ENCODE measurements around the gene MATN1. TPM values are rescaled to one million over a fixed set of nuclear protein-coding genes. Genes with fewer than 3 reads are reported as not detected.

The MATN1 gene
- total and polyA plus RNA-seq, 2 experiments from 2014 or later = 0.47 to 3.7 TPM

DNA sequence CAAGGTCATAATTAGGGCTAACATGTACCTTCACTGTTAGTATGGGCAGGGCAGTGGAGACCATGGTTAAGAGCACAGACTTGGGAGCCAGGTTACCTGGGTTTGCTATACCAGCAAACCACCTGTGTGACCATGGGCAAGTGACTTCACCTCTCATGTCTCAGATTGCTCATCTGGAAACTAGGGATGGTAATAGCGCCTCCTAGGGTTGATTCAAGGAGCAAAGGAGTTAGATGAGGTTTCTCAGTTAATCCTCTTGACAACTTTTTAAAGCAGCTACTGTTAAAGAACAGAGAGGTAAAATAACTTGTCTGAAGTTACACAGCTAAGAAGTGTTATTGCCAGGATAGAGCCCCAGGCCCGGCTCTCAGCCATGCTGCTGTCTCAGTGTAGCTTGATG is 790 bp upstream of the MATN1 start:
- Histone ChIP-seq H2AFZ (no peak overlapping the region), H3K79me2 (peaks cover 3% of the 10 kb centered on the region), H4K20me1 (ENCODE audit: insufficient read depth, poor library complexity, severe bottlenecking) (no peaks in the 10 kb centered on the region), H3K9me2 (replicated peaks; ENCODE audit: insufficient read depth) (no peaks in the 10 kb centered on the region), H3K27ac (no peak overlapping the region), H3K4me1 (ENCODE audit: insufficient read depth) (peaks cover 25% of the 10 kb centered on the region), H3K9me3 (ENCODE audit: low read depth) (no peaks in the 10 kb centered on the region), H3K27me3 (no peaks in the 10 kb centered on the region), H3K36me3 (replicated peaks; ENCODE audit: insufficient read depth, low read depth) (no peaks in the 10 kb centered on the region), H3K4me3 (no peak overlapping the region), H3K4me2 (no peak overlapping the region)
- DNase-seq (ENCODE audit: low spot score) = no peak
- 88% methylated on average over 2 of the region's 2 CpGs for WGBS (ENCODE audit: low lambda C conversion rate, missing lambda C conversion rate)
- TF ChIP-seq EZH2phosphoT487 (IDR thresholded peaks at IDR 0.05; ENCODE audit: low read depth, severe bottlenecking, unreplicated experiment) (no peak), EZH2 (IDR thresholded peaks at IDR 0.05; ENCODE audit: borderline replicate concordance) (no peak)
- TF ChIP-seq, protein P1, sequence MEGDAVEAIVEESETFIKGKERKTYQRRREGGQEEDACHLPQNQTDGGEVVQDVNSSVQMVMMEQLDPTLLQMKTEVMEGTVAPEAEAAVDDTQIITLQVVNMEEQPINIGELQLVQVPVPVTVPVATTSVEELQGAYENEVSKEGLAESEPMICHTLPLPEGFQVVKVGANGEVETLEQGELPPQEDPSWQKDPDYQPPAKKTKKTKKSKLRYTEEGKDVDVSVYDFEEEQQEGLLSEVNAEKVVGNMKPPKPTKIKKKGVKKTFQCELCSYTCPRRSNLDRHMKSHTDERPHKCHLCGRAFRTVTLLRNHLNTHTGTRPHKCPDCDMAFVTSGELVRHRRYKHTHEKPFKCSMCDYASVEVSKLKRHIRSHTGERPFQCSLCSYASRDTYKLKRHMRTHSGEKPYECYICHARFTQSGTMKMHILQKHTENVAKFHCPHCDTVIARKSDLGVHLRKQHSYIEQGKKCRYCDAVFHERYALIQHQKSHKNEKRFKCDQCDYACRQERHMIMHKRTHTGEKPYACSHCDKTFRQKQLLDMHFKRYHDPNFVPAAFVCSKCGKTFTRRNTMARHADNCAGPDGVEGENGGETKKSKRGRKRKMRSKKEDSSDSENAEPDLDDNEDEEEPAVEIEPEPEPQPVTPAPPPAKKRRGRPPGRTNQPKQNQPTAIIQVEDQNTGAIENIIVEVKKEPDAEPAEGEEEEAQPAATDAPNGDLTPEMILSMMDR (IDR thresholded peaks at IDR 0.05; ENCODE audit: poor library complexity) = no peak

DNA sequence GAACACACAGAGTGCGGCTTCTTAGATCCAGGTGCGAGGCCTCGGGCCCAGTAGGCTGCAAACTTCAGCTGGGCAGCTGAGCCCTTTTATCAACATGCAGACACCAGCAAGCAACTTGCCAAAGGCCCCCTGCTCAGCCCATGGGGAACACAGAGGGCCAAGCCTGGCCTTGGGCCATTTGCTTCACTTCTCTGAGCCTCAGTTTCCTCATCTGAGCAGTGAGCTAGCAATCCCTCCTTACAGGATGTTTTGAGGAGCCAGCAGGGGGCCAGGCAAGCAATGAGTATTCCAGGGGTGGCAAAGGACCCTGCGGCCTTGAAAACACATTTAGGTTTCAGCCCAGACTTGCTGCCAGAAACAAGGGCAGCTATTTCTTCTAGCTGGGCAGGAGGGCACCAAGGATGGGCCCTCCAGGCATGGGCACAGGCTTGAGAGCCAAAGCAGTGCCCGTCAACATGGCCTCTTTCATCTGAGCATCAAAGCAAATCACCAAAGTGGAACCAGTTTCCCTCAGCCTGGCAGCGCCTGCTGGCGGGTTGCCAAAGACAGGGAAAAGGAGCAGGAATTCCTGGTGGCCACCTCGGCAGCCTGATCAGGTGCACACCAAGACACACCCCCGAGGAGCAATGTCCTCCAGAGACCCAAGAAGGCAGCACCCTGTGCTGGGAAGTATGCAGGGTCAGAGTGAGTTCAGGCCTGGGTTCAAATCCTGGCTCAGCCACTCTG is 1.4 kb downstream of the MATN1 start:
- no peak for DNase-seq (ENCODE audit: low spot score)
- TF ChIP-seq, protein P1 (IDR thresholded peaks at IDR 0.05; ENCODE audit: poor library complexity) = no peak
- TF ChIP-seq EZH2phosphoT487 (IDR thresholded peaks at IDR 0.05; ENCODE audit: low read depth, severe bottlenecking, unreplicated experiment) = no peak
- no peak for TF ChIP-seq EZH2 (IDR thresholded peaks at IDR 0.05; ENCODE audit: borderline replicate concordance)
- 90% methylated on average over 9 of the region's 9 CpGs for WGBS (ENCODE audit: low lambda C conversion rate, missing lambda C conversion rate)

DNA sequence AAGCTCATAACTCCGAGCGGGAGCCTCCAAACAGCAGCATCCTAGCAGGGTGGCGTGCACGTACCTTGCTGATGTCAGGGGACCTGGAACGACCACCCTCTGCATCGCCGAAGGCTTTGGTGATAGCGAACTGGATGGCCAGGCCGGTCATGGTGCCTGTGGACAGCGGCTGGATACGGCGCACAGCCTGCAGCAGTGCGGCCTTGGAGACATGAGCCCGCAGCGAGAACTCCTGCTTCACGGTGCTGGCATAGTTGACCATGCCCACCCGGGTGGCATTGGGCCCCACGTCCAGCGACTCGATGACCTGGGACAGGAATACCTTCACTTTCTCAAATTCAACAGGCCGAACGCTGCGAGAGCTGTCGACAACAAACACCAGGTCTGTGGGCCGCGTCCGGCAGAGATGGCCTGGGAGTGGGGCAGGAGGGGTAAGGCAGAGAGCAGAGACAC is 2.0 kb downstream of the MATN1 start:
- Histone ChIP-seq H3K4me3 (no peak overlapping the region), H3K4me1 (ENCODE audit: insufficient read depth) (peaks cover 10% of the 10 kb centered on the region), H3K36me3 (replicated peaks; ENCODE audit: insufficient read depth, low read depth) (no peaks in the 10 kb centered on the region), H3K27me3 (no peaks in the 10 kb centered on the region), H3K27ac (no peak overlapping the region), H3K9me3 (ENCODE audit: low read depth) (no peaks in the 10 kb centered on the region), H3K9me2 (replicated peaks; ENCODE audit: insufficient read depth) (no peaks in the 10 kb centered on the region), H2AFZ (no peak overlapping the region), H3K4me2 (no peak overlapping the region), H3K79me2 (peaks cover 3% of the 10 kb centered on the region), H4K20me1 (ENCODE audit: insufficient read depth, poor library complexity, severe bottlenecking) (no peaks in the 10 kb centered on the region)
- TF ChIP-seq, protein P1 (IDR thresholded peaks at IDR 0.05; ENCODE audit: poor library complexity) = no peak
- TF ChIP-seq EZH2phosphoT487 (IDR thresholded peaks at IDR 0.05; ENCODE audit: low read depth, severe bottlenecking, unreplicated experiment) = no peak
- no peak for TF ChIP-seq EZH2 (IDR thresholded peaks at IDR 0.05; ENCODE audit: borderline replicate concordance)
- DNase-seq (ENCODE audit: low spot score) = no peak
- WGBS (ENCODE audit: low lambda C conversion rate, missing lambda C conversion rate) = 97% methylated on average over 27 of the region's 27 CpGs

More for the DNA sequence above, 1.4 kb downstream of the MATN1 start:
- Histone ChIP-seq H3K4me1 (ENCODE audit: insufficient read depth) (peaks cover 15% of the 10 kb centered on the region), H4K20me1 (ENCODE audit: insufficient read depth, poor library complexity, severe bottlenecking) (no peaks in the 10 kb centered on the region), H3K79me2 (peaks cover 3% of the 10 kb centered on the region), H3K9me2 (replicated peaks; ENCODE audit: insufficient read depth) (no peaks in the 10 kb centered on the region), H3K4me3 (no peak overlapping the region), H3K27me3 (no peaks in the 10 kb centered on the region), H3K4me2 (no peak overlapping the region), H3K36me3 (replicated peaks; ENCODE audit: insufficient read depth, low read depth) (no peaks in the 10 kb centered on the region), H2AFZ (no peak overlapping the region), H3K27ac (no peak overlapping the region), H3K9me3 (ENCODE audit: low read depth) (no peaks in the 10 kb centered on the region)
